B cell (primary cell): ENCODE data around the gene CDHR3. TPM values are rescaled to one million over a fixed set of nuclear protein-coding genes. Genes with fewer than 3 reads are reported as not detected.

Experiments
- ATAC-seq: fragments of 200-7000 bp; cut with Tn5 transposase; one replicate; pipeline ENCODE4 v1.10.0; 2021; ENCODE audit warnings: low read depth, mild to moderate bottlenecking, moderate number of reproducible peaks, moderate library complexity
- CTCF ChIA-PET: fragments of 350-600 bp; sonication (Branson Sonifier 250); formaldehyde crosslinking; loops from one replicate; lab custom pipeline; 2021; ENCODE audit warnings: antibody characterized with exemption, inconsistent platforms; lab: Charles Lee
- POLR2A ChIA-PET: fragments of 350-600 bp; sonication (Branson Sonifier 250); formaldehyde crosslinking; loops from one replicate; lab custom pipeline; 2021; ENCODE audit warnings: antibody characterized with exemption; lab: Charles Lee
- DNase-seq: peaks from one replicate; pipeline ENCODE4 v3.0.0; 2013
- H2AFZ ChIP-seq: 2 replicates; pipeline ENCODE4 v1.6.1; 2012; ENCODE audit warnings: mild to moderate bottlenecking, low read depth, low read length; ENCODE audit not compliant: insufficient read depth, poor library complexity, severe bottlenecking
- H3K27ac ChIP-seq, 2 donors: 1 replicate in 1 of 2; 2 replicates in 1 of 2; pipeline ENCODE4 v1.5.1; 2012 to 2013; ENCODE audit warnings: low read length in 2 of 2, mild to moderate bottlenecking in 2 of 2, moderate library complexity in 1 of 2
- H3K27me3 ChIP-seq, 4 experiments: fragments of 200-600 bp in 1 of 4; sonication (generic) in 1 of 4; replicated peaks in 1 of 4; 1 replicate in 2 of 4; 2 replicates in 2 of 4; pipeline versions ENCODE4 v1.6.1 to v1.7.0; 2013 to 2016; ENCODE audit warnings: low read length in 3 of 4, mild to moderate bottlenecking in 2 of 4, mixed read lengths in 1 of 4, moderate library complexity in 1 of 4; ENCODE audit not compliant: insufficient read depth in 4 of 4, control insufficient read depth in 3 of 4; ENCODE audit errors: control extremely low read depth in 1 of 4
- H3K36me3 ChIP-seq, 2 experiments: replicated peaks in 1 of 2; 1 replicate in 1 of 2; 2 replicates in 1 of 2; pipeline versions ENCODE4 v1.6.1 to v1.7.1; 2013; ENCODE audit warnings: low read length in 1 of 2; ENCODE audit not compliant: insufficient read depth in 2 of 2, control insufficient read depth in 1 of 2; ENCODE audit errors: control extremely low read depth in 1 of 2, extremely low read depth in 1 of 2
- H3K4me1 ChIP-seq, 2 donors: fragments of 200-600 bp in 1 of 2; sonication (generic) in 1 of 2; 1 replicate in 1 of 2; 2 replicates in 1 of 2; pipeline versions ENCODE4 v1.5.1 to v1.6.1; 2013 to 2017; ENCODE audit warnings: low read length in 2 of 2; ENCODE audit not compliant: control insufficient read depth in 2 of 2, insufficient read depth in 2 of 2
- H3K4me2 ChIP-seq: replicated peaks from 2 replicates; pipeline ENCODE3; 2012; ENCODE audit warnings: mild to moderate bottlenecking, low read depth, low read length; ENCODE audit not compliant: poor library complexity, severe bottlenecking
- H3K4me3 ChIP-seq, 5 experiments: fragments of 200-600 bp in 1 of 5; sonication (generic) in 1 of 5; 1 replicate in 3 of 5; 2 replicates in 2 of 5; pipeline versions ENCODE4 v1.5.1 to v1.7.0; 2011 to 2016; ENCODE audit warnings: low read length in 4 of 5, mild to moderate bottlenecking in 4 of 5, low read depth in 2 of 5, control low read depth in 1 of 5, moderate library complexity in 1 of 5; ENCODE audit not compliant: insufficient read depth in 1 of 5; ENCODE audit errors: control extremely low read depth in 1 of 5, extremely low read depth in 1 of 5
- H3K79me2 ChIP-seq: fragments of 200-600 bp; sonication (generic); one replicate; pipeline ENCODE4 v1.6.0; 2016; ENCODE audit warnings: low read length; ENCODE audit not compliant: control insufficient read depth, insufficient read depth
- H3K9ac ChIP-seq: fragments of 200-600 bp; sonication (generic); 2 replicates; pipeline ENCODE4 v1.6.1; 2017; ENCODE audit warnings: mild to moderate bottlenecking, low read length, moderate library complexity
- H3K9me3 ChIP-seq, 3 donors: one replicate each; pipeline versions ENCODE4 v1.6.1 to v1.7.1; 2013; ENCODE audit warnings: low read length in 2 of 3; ENCODE audit not compliant: control insufficient read depth in 2 of 3, insufficient read depth in 1 of 3; ENCODE audit errors: control extremely low read depth in 1 of 3
- H4K20me1 ChIP-seq: 2 replicates; pipeline ENCODE4 v1.6.0; 2012; ENCODE audit warnings: mild to moderate bottlenecking, low read length; ENCODE audit not compliant: insufficient read depth, control insufficient read depth, poor library complexity, severe bottlenecking
- H3K27ac Mint-ChIP-seq: one replicate; pipeline ENCODE4 v1.8.0; 2021; ENCODE audit warnings: mixed read lengths
- H3K27me3 Mint-ChIP-seq: one replicate; pipeline ENCODE4 v1.8.0; 2021; ENCODE audit warnings: mixed read lengths
- H3K4me1 Mint-ChIP-seq: one replicate; pipeline ENCODE4 v1.8.0; 2021; ENCODE audit warnings: mixed read lengths
- H3K4me3 Mint-ChIP-seq: one replicate; pipeline ENCODE4 v1.8.0; 2021; ENCODE audit warnings: mixed read lengths
- H3K9me3 Mint-ChIP-seq: one replicate; pipeline ENCODE4 v1.8.0; 2022; ENCODE audit warnings: mixed read lengths; ENCODE audit not compliant: insufficient read depth
- EZH2 ChIP-seq: IDR thresholded peaks from 2 replicates; pipeline ENCODE4 v1.6.1; 2012; ENCODE audit warnings: borderline replicate concordance, low read depth, mild to moderate bottlenecking, moderate library complexity, low read length; ENCODE audit not compliant: insufficient read depth, poor library complexity, severe bottlenecking
- WGBS: methylation state at CpG from one replicate; pipeline ENCODE4 v1.1.5; 2013; ENCODE audit warnings: missing lambda C conversion rate; ENCODE audit not compliant: insufficient coverage; 5-methylcytosine and 5-hydroxymethylcytosine counted together
- intact Hi-C: fragments of 100-400 bp; cut with micrococcal nuclease; formaldehyde crosslinking; loops from one replicate; pipeline ENCODE4 v1.10.0; 2022
- polyA plus RNA-seq: library from polyadenylated mRNA; depleted of rRNA; stranded (reverse); fragments of >200 nt; gene quantifications from 2 replicates; pipeline ENCODE4 v1.2.3, GENCODE V29; 2012
- total RNA-seq, 2 donors: library from RNA; stranded (reverse); fragments of 120-200 nt in 1 of 2; gene quantifications; 1 replicate in 1 of 2; 2 replicates in 1 of 2; pipeline versions ENCODE4 v1.2.3 to v1.2.4, GENCODE V29; 2013 to 2022
- TF ChIP-seq, protein P1 (sequence below): fragments of 200-600 bp; IDR thresholded peaks from one replicate; pipeline ENCODE4 v1.8.0; 2022; ENCODE audit warnings: antibody characterized with exemption, mild to moderate bottlenecking

Gene CDHR3
- total and polyA plus RNA-seq, 2 donors (not counting 1 experiment from before 2014, with no cell fraction given) = 0.34 to 2.6 TPM

DNA sequence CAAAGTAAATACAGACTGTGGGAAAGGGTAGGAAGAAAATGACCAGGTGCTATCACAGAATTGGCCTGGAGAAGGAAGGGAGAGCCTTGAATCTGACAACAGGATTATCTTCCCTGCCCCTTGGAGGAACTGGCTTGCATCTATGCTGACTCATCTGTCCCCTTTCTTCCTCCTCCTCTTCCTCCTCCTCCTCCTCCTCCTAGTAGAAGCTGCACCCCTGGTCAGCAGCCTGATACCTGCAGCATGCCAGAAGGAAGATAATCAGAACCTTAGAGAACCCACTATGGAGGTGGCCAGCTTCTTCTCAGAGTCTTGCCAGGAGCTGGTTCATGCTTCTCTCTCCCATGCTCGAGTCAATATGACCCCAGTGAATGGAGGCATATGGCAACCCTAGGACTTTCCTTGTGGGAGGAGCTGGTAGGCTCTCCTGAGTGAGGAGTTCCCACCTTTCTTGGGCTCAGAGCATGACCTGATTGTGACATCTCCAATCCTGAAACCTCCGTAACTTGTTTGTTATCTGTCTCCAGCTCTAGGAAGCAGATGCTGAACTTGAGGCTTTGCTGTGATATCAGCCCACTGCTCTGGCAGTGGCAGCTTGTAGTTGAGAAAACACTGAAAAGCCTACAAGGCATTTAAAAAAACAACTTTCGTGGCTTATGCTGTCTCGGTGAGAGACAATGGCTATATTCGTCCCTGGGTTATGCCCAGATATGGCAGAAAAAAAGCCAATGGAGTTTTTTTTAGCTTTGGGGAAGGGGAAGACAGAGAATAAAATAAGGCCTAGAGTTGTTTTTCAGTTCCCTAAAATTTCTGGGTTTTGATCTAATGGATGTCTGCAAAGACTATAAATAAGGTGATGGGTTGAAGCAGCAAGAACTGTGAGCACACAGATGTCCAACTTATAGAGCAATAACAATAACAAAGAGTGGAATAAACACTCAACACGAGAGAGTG lies 60.6 kb downstream of the CDHR3 start:
- Histone ChIP-seq H3K4me3 (peak overlapping the region in 2 of 5 experiments; percentile 5 to 45), H3K9ac (peak overlapping the region; percentile 31), H3K9me3 (peaks cover 0 to 4% (median 0%) of the 10 kb centered on the region in 3 donors), H2AFZ (no peak overlapping the region), H3K27me3 (peaks cover 0 to 5% (median 0%) of the 10 kb centered on the region in 4 experiments), H3K79me2 (no peaks in the 10 kb centered on the region), H4K20me1 (no peaks in the 10 kb centered on the region), H3K36me3 (no peaks in the 10 kb centered on the region), H3K4me2 (peak overlapping the region; percentile 71), H3K4me1 (peaks cover 62% of the 10 kb centered on the region in 2 donors), H3K27ac (peak overlapping the region; percentile 41 to 42)
- intact Hi-C loops = no loop called here
- peak; percentile 37 for DNase-seq
- Mint-ChIP-seq H3K27ac (peak overlapping the region; percentile 67), H3K9me3 (no peaks in the 10 kb centered on the region), H3K27me3 (no peaks in the 10 kb centered on the region), H3K4me1 (peaks cover 68% of the 10 kb centered on the region), H3K4me3 (peak overlapping the region; percentile 75)
- CTCF ChIA-PET = interaction anchor here (1.1 to 5.0 kb wide), 5 partner anchors 13 to 253 kb away, joined by 3 to 42 read pairs (median 6); no protein-coding TSS in a partner anchor
- 4% methylated on average over 5 of the region's 6 CpGs for WGBS
- POLR2A ChIA-PET = no interaction called here
- peak; percentile 57 for ATAC-seq
- TF ChIP-seq, protein P1, sequence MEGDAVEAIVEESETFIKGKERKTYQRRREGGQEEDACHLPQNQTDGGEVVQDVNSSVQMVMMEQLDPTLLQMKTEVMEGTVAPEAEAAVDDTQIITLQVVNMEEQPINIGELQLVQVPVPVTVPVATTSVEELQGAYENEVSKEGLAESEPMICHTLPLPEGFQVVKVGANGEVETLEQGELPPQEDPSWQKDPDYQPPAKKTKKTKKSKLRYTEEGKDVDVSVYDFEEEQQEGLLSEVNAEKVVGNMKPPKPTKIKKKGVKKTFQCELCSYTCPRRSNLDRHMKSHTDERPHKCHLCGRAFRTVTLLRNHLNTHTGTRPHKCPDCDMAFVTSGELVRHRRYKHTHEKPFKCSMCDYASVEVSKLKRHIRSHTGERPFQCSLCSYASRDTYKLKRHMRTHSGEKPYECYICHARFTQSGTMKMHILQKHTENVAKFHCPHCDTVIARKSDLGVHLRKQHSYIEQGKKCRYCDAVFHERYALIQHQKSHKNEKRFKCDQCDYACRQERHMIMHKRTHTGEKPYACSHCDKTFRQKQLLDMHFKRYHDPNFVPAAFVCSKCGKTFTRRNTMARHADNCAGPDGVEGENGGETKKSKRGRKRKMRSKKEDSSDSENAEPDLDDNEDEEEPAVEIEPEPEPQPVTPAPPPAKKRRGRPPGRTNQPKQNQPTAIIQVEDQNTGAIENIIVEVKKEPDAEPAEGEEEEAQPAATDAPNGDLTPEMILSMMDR = no peak
- TF ChIP-seq EZH2 = no peak

DNA sequence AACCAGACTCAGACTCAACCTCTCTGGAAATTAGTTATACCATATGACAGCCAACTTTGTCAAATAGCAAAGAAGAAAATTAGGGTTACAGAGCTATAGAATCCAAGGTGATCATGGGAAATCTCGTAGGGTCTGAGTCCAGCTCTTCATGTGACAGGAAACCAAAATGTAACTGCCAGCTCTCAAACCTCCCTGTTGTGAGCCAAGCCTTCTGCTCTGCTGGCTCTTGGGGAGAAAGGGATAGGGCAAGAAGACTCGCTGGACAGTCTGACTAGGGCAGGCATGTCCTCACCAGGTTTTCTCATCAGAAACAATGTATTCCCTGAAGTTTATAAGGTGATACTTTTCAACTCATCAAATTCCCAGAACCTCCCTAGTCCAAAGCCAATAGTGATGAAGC lies 63.0 kb downstream of the CDHR3 start:
- no peaks in the 10 kb centered on the region for H3K36me3 ChIP-seq
- ATAC-seq (no peak), DNase-seq (no peak)
- peaks cover 0 to 4% (median 0%) of the 10 kb centered on the region in 3 donors for H3K9me3 ChIP-seq
- Mint-ChIP-seq H3K4me1 (peaks cover 72% of the 10 kb centered on the region), H3K4me3 (no peak overlapping the region), H3K27me3 (peaks cover 11% of the 10 kb centered on the region), H3K9me3 (no peaks in the 10 kb centered on the region), H3K27ac (no peak overlapping the region)
- no peaks in the 10 kb centered on the region for H4K20me1 ChIP-seq
- peaks cover 57 to 59% of the 10 kb centered on the region in 2 donors for H3K4me1 ChIP-seq
- H3K79me2 ChIP-seq = no peaks in the 10 kb centered on the region
- no CpG with 5 or more reads among the region's 2 CpGs for WGBS
- intact Hi-C loops = no loop called here
- POLR2A ChIA-PET = no interaction called here
- no peak overlapping the region for H3K4me3 ChIP-seq
- CTCF ChIA-PET = interaction anchor here (0.7 to 5.0 kb wide), 6 partner anchors 12 to 370 kb away, joined by 3 to 42 read pairs (median 4); no protein-coding TSS in a partner anchor
- TF ChIP-seq EZH2 = no peak
- TF ChIP-seq, protein P1 = no peak
- H3K9ac ChIP-seq = no peak overlapping the region
- H3K27ac ChIP-seq = no peak overlapping the region
- no peak overlapping the region for H3K4me2 ChIP-seq
- peaks cover 0 to 5% (median 0%) of the 10 kb centered on the region in 4 experiments for H3K27me3 ChIP-seq
- H2AFZ ChIP-seq = no peak overlapping the region
